NCI-H1694 treated with DMSO at 0.1 percent for 48 hours (cell line): ENCODE data around the gene PCDHB3.
"Not testable (repeated sequence)": the region's sequence is repeated elsewhere in the genome, so short reads cannot be mapped to it uniquely, and the experiment has no call there.

Source experiments
- DNase-seq: peaks from one replicate; lab custom pipeline; 2025; lab: John Stamatoyannopoulos, UW

Gene PCDHB3

GRCh38 chr5:141135718-141136266 lies 35.5 kb downstream of the PCDHB3 start:
- no peak for DNase-seq

GRCh38 chr5:141137346-141137745 lies 37.1 kb downstream of the PCDHB3 start:
- not testable (repeated sequence) for DNase-seq

GRCh38 chr5:141149812-141150211 lies 49.5 kb downstream of the PCDHB3 start, which contains the start of gene PCDHB6:
PCDHB6 (plus strand) TSS chr5:141150057; CDS start chr5:141150258, 201 bp downstream.
- no peak for DNase-seq

GRCh38 chr5:141150224-141150992 lies 50.1 kb downstream of the PCDHB3 start:
- DNase-seq, result no peak

- DNase-seq, result no peak
Observed at GRCh38 chr5:141150993-141151325, 50.7 kb downstream of the PCDHB3 start.

- not testable (repeated sequence) for DNase-seq
Observed at GRCh38 chr5:141151632-141152031, 51.4 kb downstream of the PCDHB3 start.

GRCh38 chr5:141152096-141152495 lies 51.8 kb downstream of the PCDHB3 start:
- DNase-seq, result not testable (repeated sequence)
